Uterus (tissue), 2 donors: Measurements from ENCODE around the gene GSTT2B.

Experiments used
- CTCF ChIP-seq, 4 experiments: fragments of 200-600 bp in 2 of 4; fragments of 450-650 bp in 2 of 4; sonication (generic) in 2 of 4; IDR thresholded peaks; one replicate each; pipeline ENCODE4 v1.5.1; 2016 to 2019; ENCODE audit warnings: antibody characterized with exemption in 4 of 4, mild to moderate bottlenecking in 2 of 4, moderate library complexity in 1 of 4
- POLR2A ChIP-seq, 2 donors: fragments of 450-650 bp; IDR thresholded peaks; one replicate each; pipeline ENCODE4 v1.6.1; 2016; ENCODE audit warnings: antibody characterized with exemption in 2 of 2, mild to moderate bottlenecking in 1 of 2, moderate library complexity in 1 of 2

- TF ChIP-seq POLR2A (IDR thresholded peaks at IDR 0.05) (no peak), CTCF (IDR thresholded peaks at IDR 0.05) (no peak)
Measured at GRCh38 chr22:23911318-23911980, 49.5 kb downstream of the GSTT2B start.
